BJ (cell line): ENCODE results near the gene ARHGEF10L. TPM values are rescaled to one million over a fixed set of nuclear protein-coding genes. Genes with fewer than 3 reads are reported as not detected.

Source experiments
- CTCF ChIA-PET: fragments of 350-600 bp; formaldehyde crosslinking; extraction: SDS; loops from one replicate; lab custom pipeline; 2021; ENCODE audit warnings: antibody characterized with exemption, inconsistent platforms; lab: Yijun Ruan, JAX
- POLR2A ChIA-PET: fragments of 300-600 bp; sonication (Branson Sonifier 250); formaldehyde crosslinking; extraction: SDS; loops from one replicate; lab custom pipeline; 2021; ENCODE audit warnings: antibody characterized with exemption; lab: Charles Lee
- DNase-seq: peaks from one replicate; pipeline ENCODE4 v3.0.0-alpha.2; 2011; ENCODE audit warnings: low read depth
- H3K27me3 ChIP-seq: 2 replicates; pipeline ENCODE4 v1.6.0; 2011; ENCODE audit warnings: low read length; ENCODE audit not compliant: control insufficient read depth, insufficient read depth
- H3K36me3 ChIP-seq: 2 replicates; pipeline ENCODE4 v1.5.1; 2011; ENCODE audit warnings: low read length; ENCODE audit not compliant: control insufficient read depth, insufficient read depth
- H3K4me3 ChIP-seq: 2 replicates; pipeline ENCODE4 v1.5.1; 2011; ENCODE audit warnings: low read depth, mild to moderate bottlenecking, control low read depth, low read length
- CTCF ChIP-seq: IDR thresholded peaks from 2 replicates; pipeline ENCODE4 v1.5.1; 2011; ENCODE audit warnings: low read depth, mild to moderate bottlenecking, control low read depth, inconsistent platforms, low read length, moderate library complexity; ENCODE audit not compliant: insufficient read depth
- polyA plus RNA-seq: library from polyadenylated mRNA; depleted of rRNA; stranded (reverse); fragments of >200 nt; gene quantifications from 2 replicates; pipeline ENCODE4 v1.2.3, GENCODE V29; 2011

Gene ARHGEF10L
- polyA plus RNA-seq, 1 experiment = 12.5 TPM

DNA sequence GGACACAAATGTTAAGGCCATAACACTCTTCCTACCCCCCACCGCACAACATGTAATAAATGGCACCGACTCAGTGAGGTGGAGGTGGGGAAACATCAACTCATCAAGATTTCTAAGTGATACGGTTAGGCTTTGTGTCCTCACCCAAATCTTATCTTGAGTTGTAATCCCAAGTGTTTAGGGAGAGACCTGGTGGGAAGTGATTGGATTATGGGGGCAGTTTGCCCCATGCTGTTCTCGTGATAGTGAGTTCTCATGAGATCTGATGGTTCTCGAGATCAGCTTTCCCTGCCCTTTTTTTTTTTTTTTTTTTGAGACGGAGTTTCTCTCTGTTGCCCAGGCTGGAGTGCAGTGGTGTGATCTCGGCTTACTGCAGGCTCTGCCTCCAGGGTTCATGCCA lies 164.7 kb downstream of the ARHGEF10L start:
- Histone ChIP-seq H3K27me3 (peaks cover 4% of the 10 kb centered on the region; the same call in 1 of the 2 replicates), H3K4me3 (no peak overlapping the region), H3K36me3 (no peaks in the 10 kb centered on the region)
- ChIA-PET POLR2A (no interaction called here), CTCF (no interaction called here)
- no peak for DNase-seq
- no peak for TF ChIP-seq CTCF

GRCh38 chr1:17706445-17706844 lies 166.9 kb downstream of the ARHGEF10L start:
- no peak for TF ChIP-seq CTCF

DNA sequence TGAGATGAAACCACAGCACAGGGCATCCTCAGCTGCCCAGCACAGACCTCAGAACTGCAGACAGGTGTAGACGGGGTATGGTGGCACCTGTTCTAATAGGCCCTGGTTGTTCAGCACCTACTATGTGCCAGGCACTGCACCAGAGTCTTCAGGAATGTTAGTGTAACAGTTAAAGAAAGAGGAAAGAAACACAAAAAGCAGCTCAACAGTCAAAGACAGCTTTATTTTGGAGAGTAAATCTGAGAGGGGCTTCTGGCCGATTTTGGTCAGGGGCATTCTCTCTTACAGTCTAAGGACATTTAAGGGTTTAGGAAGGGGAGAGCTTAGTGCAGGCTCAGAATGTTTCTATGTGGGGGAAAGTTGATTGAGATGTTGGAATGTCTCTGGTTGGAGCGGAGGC lies 170.5 kb downstream of the ARHGEF10L start:
- ChIA-PET POLR2A (no interaction called here), CTCF (interaction anchor here (1.0 to 1.6 kb wide), 2 partner anchors 13 to 14 kb away, joined by 4 to 5 read pairs; no protein-coding TSS in a partner anchor)
- DNase-seq = no peak
- Histone ChIP-seq H3K27me3 (peaks cover 2% of the 10 kb centered on the region; the same call in 1 of the 2 replicates), H3K4me3 (no peak overlapping the region), H3K36me3 (no peaks in the 10 kb centered on the region)
- no peak for TF ChIP-seq CTCF

More at GRCh38 chr1:17706445-17706844, 166.9 kb downstream of the ARHGEF10L start:
- POLR2A ChIA-PET = no interaction called here
- H3K36me3 ChIP-seq = no peaks in the 10 kb centered on the region
- H3K4me3 ChIP-seq = no peak overlapping the region
- no peak for DNase-seq
- CTCF ChIA-PET = interaction anchor here (0.9 to 1.6 kb wide), 2 partner anchors 10 to 15 kb away, joined by 4 to 6 read pairs; no protein-coding TSS in a partner anchor
- H3K27me3 ChIP-seq = peaks cover 4% of the 10 kb centered on the region; the same call in 1 of the 2 replicates

GRCh38 chr1:17710889-17711576 lies 171.5 kb downstream of the ARHGEF10L start:
- Histone ChIP-seq H3K27me3 (peaks cover 2% of the 10 kb centered on the region; the same call in 1 of the 2 replicates), H3K4me3 (no peak overlapping the region), H3K36me3 (no peaks in the 10 kb centered on the region)
- ChIA-PET POLR2A (no interaction called here), CTCF (no interaction called here)
- no peak for DNase-seq
- TF ChIP-seq CTCF = no peak

DNA sequence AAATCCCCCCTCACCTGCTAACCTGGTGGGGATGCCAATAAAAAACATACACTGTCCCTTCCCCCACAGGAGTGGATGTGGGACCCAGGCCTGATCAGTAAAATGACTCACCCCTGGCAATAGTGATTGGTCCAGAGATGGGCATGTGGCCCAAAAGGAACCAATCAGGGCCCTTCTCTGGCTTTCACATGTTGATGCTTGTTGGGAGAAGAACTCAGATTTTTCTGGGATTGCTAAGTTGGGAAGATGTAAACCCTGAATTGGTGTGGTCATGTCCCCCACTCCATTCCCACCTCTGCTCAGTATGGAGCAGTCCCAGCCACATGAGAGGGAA lies 172.0 kb downstream of the ARHGEF10L start:
- no peak for TF ChIP-seq CTCF
- POLR2A ChIA-PET = no interaction called here

More for the DNA sequence above, 172.0 kb downstream of the ARHGEF10L start:
- no peaks in the 10 kb centered on the region for H3K36me3 ChIP-seq
- no peak for DNase-seq
- CTCF ChIA-PET = no interaction called here
- no peak overlapping the region for H3K4me3 ChIP-seq
- H3K27me3 ChIP-seq = peaks cover 4% of the 10 kb centered on the region; the same call in 1 of the 2 replicates
